ENCODE measurements around the gene WIPF3. TPM values are rescaled to one million over a fixed set of nuclear protein-coding genes. Genes with fewer than 3 reads are reported as not detected.

WIPF3 gene
- total RNA-seq, 1 experiment from 2014 or later = 11.6 TPM

GRCh38 chr7:29815181-29816105 is 9.1 kb downstream of the WIPF3 start:
- H3K9me3 ChIP-seq (ENCODE audit: control insufficient read depth, low read depth, low read length) = no peaks in the 10 kb centered on the region
- H2BK20ac ChIP-seq (ENCODE audit: low read depth, low read length, poor library complexity, severe bottlenecking) = no peak overlapping the region
- no peak overlapping the region for H2BK15ac ChIP-seq (ENCODE audit: low read depth, low read length)
- H2BK12ac ChIP-seq (ENCODE audit: insufficient read length, low read depth, low read length) = no peak overlapping the region
- H4K20me1 ChIP-seq (ENCODE audit: control insufficient read depth, insufficient read depth, insufficient read length) = no peaks in the 10 kb centered on the region
- no peaks in the 10 kb centered on the region for H3K79me2 ChIP-seq (ENCODE audit: insufficient read depth, low read length)
- DNase-seq = no peak
- no peaks in the 10 kb centered on the region for H3K4me1 ChIP-seq (ENCODE audit: insufficient read depth, low read length)
- no peaks in the 10 kb centered on the region for H3K79me1 ChIP-seq (ENCODE audit: insufficient read depth, low read depth, low read length, poor library complexity, severe bottlenecking)
- no peak overlapping the region for H3K27ac ChIP-seq (ENCODE audit: insufficient read length, low read depth, low read length)
- H4K91ac ChIP-seq (ENCODE audit: insufficient read length, low read depth, low read length) = no peak overlapping the region
- H2AK5ac ChIP-seq (ENCODE audit: insufficient read length, low read length) = no peak overlapping the region
- H3T11ph ChIP-seq (ENCODE audit: low read length) = no peak overlapping the region
- H2BK5ac ChIP-seq (ENCODE audit: insufficient read length, low read length) = no peak overlapping the region
- H3K56ac ChIP-seq (ENCODE audit: insufficient read length, low read depth, low read length) = no peak overlapping the region
- no peak overlapping the region for H4K8ac ChIP-seq (replicated peaks; ENCODE audit: insufficient read length, low read depth, low read length)
- H3K23me2 ChIP-seq (ENCODE audit: insufficient read length, low read depth, low read length, poor library complexity, severe bottlenecking) = no peaks in the 10 kb centered on the region
- no peak overlapping the region for H2BK120ac ChIP-seq (ENCODE audit: low read depth, low read length, poor library complexity, severe bottlenecking)
- H3K23ac ChIP-seq (ENCODE audit: insufficient read length, low read depth, low read length) = no peak overlapping the region
- no CpG with 5 or more reads among the region's 10 CpGs for WGBS (ENCODE audit: extremely low coverage, insufficient read length, low lambda C conversion rate)
- Mint-ChIP-seq H3K36me3 (ENCODE audit: insufficient read depth in 1 of 3, low read depth in 3 of 3) (no peaks in the 10 kb centered on the region), H3K4me3 (no peak overlapping the region), H3K9me3 (no peaks in the 10 kb centered on the region), H3K4me1 (no peaks in the 10 kb centered on the region), H3K27ac (no peak overlapping the region), H3K27me3 (ENCODE audit: low read depth) (peaks cover 6% of the 10 kb centered on the region)
- H3K4ac ChIP-seq (ENCODE audit: low read depth, low read length) = no peak overlapping the region
- no peak overlapping the region for H2AFZ ChIP-seq (ENCODE audit: low read length)
- no peak overlapping the region for H3K4me2 ChIP-seq (ENCODE audit: insufficient read depth, insufficient read length, low read length)
- H4K5ac ChIP-seq (ENCODE audit: insufficient read length, low read depth, low read length) = no peak overlapping the region
- no peak overlapping the region for H3K14ac ChIP-seq (ENCODE audit: insufficient read depth, low read length)
- H3K18ac ChIP-seq (ENCODE audit: insufficient read length, low read depth, low read length) = no peak overlapping the region
- no peaks in the 10 kb centered on the region for H3K27me3 ChIP-seq (ENCODE audit: insufficient read depth, low read length)
- no peak for TF ChIP-seq CTCF (conservative IDR thresholded peaks at IDR 0.05)
- no peak overlapping the region for H3K9ac ChIP-seq (ENCODE audit: extremely low read depth, insufficient read length, low read length)

Measured in H9 (cell line).